HK-2 (cell line): ENCODE results near the gene ARAF.
A peak's percentile ranks its signal among the peaks of the same experiment; 100 is the strongest.
"Not testable (repeated sequence)": the region's sequence is repeated elsewhere in the genome, so short reads cannot be mapped to it uniquely, and the experiment has no call there.

Experiments
- DNase-seq: peaks from one replicate; pipeline ENCODE4 v3.0.0-alpha.2; 2018; ENCODE audit not compliant: unreplicated experiment

ARAF gene

GRCh38 chrX:47560934-47561658, at the start of gene ARAF:
TSS of gene ARAF (plus strand) at chrX:47561205. CDS start at chrX:47562968, 1,763 bp downstream.
- DNase-seq, result peak; percentile 98

GRCh38 chrX:47512383-47512782, 48.6 kb upstream of the ARAF start:
- DNase-seq, result not testable (repeated sequence)

- DNase-seq, result not testable (repeated sequence)
Observed at GRCh38 chrX:47513034-47513965, 47.7 kb upstream of the ARAF start.

GRCh38 chrX:47514533-47515235, 46.3 kb upstream of the ARAF start:
- no peak for DNase-seq

GRCh38 chrX:47515941-47516665, 44.9 kb upstream of the ARAF start:
- DNase-seq, result no peak

- no peak for DNase-seq
Observed at GRCh38 chrX:47518144-47518543, 42.9 kb upstream of the ARAF start.

GRCh38 chrX:47523297-47523696, 37.7 kb upstream of the ARAF start:
- DNase-seq, result peak; percentile 89

- no peak for DNase-seq
Observed at GRCh38 chrX:47523713-47524166, 37.3 kb upstream of the ARAF start.

GRCh38 chrX:47529548-47529947, 31.5 kb upstream of the ARAF start:
- DNase-seq, result no peak

- DNase-seq, result no peak
Observed at GRCh38 chrX:47530049-47530448, 31.0 kb upstream of the ARAF start.

- DNase-seq, result no peak
Observed at GRCh38 chrX:47539860-47540259, 21.1 kb upstream of the ARAF start.

GRCh38 chrX:47540754-47541538, 20.1 kb upstream of the ARAF start:
- DNase-seq, result peak; percentile 70

GRCh38 chrX:47543496-47543895, 17.5 kb upstream of the ARAF start:
- DNase-seq, result no peak

- DNase-seq, result peak; percentile 90
Observed at GRCh38 chrX:47556045-47556623, 4.9 kb upstream of the ARAF start.

GRCh38 chrX:47558436-47558835, 2.6 kb upstream of the ARAF start:
- DNase-seq, result no peak

- DNase-seq, result no peak
Observed at GRCh38 chrX:47560179-47560933, 649 bp upstream of the ARAF start.

GRCh38 chrX:47561659-47562151, 700 bp downstream of the ARAF start:
- no peak for DNase-seq

- no peak for DNase-seq
Observed at GRCh38 chrX:47562615-47563243, 1.7 kb downstream of the ARAF start.

GRCh38 chrX:47563801-47564315, 2.9 kb downstream of the ARAF start:
- no peak for DNase-seq
